T-helper 2 cell (primary cell): Measurements from ENCODE around the gene PRAF2.

Experiments
- DNase-seq, 5 experiments: peaks; one replicate each; pipeline versions ENCODE4 v3.0.0 to v3.0.0-alpha.2; 2012 to 2022

The PRAF2 gene

GRCh38 chrX:49071877-49072711 lies 1.7 kb downstream of the PRAF2 start:
- DNase-seq: no peak

GRCh38 chrX:49070988-49071387 lies 2.8 kb downstream of the PRAF2 start:
- DNase-seq: no peak

GRCh38 chrX:49069038-49069437 lies 4.8 kb downstream of the PRAF2 start:
- DNase-seq: no peak

DNA sequence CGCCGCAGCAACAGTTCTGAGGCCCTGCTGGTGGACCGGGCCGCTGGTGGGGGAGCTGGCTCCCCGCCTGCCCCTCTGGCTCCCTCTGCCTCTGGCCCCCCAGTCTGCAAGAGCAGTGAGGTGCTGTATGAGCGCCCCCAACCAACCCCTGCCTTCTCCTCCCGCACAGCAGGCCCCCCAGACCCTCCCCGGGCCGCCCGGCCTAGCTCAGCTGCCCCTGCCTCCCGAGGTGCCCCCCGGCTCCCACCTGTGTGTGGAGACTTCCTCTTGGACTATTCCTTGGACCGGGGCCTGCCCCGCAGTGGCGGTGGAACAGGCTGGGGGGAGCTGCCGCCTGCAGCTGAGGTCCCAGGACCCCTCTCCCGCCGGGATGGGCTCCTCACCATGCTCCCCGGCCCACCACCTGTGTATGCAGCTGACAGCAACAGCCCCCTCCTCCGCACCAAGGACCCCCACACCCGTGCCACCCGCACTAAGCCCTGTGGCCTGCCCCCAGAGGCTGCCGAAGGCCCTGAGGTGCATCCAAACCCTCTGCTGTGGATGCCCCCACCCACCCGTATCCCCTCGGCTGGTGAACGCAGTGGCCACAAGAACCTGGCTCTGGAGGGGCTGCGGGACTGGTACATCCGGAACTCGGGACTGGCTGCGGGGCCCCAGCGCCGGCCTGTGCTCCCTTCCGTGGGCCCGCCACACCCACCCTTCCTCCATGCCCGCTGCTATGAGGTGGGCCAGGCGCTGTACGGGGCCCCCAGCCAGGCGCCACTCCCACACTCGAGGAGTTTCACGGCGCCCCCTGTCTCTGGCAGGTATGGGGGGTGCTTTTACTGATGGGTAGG lies 6.3 kb downstream of the PRAF2 start:
- no peak for DNase-seq

- DNase-seq: no peak
Measured at GRCh38 chrX:49066690-49067089, 7.1 kb downstream of the PRAF2 start.

DNA sequence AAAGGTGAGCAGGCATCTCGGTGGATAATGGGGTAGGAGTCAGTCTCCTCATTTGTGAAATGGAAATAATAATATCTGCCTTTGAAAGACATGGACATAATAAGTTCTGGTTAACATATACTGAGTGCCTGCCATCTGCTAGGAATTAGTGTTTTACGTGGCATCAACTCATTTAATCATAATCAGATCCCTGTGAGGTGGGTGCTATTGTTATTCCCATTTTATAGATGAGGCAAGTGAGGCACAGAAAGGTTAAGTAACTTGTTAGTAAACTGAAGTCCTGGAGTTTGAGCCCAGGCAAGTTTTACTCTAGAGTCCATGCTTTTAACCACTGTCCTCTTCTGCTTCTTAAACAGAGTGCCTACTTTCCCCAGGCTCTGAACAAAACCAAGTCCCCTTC lies 7.5 kb downstream of the PRAF2 start:
- DNase-seq: no peak

DNA sequence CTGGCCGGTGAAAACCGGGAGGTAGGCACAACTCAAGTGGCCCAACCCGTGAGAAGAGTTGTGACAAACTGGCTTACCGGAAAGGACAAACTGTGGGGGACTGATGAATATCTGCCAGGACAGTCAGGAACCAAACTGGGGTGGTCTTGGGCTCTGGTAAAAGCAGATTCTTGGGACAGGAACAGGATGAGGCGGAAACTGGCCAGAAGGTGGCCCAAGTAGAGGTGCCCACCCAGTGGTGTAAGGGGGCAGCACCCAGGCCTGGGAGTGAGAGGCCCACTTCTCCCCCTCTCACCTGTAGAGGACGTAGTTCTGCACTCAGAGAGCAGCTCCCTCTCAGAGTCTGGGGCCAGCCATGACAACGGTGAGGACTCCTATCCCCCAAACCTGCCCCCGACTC lies 9.1 kb downstream of the PRAF2 start:
- DNase-seq: no peak

GRCh38 chrX:49064303-49064702 lies 9.5 kb downstream of the PRAF2 start:
- DNase-seq: no peak

GRCh38 chrX:49063715-49064114 lies 10.1 kb downstream of the PRAF2 start:
- DNase-seq: no peak

GRCh38 chrX:49061916-49062315 lies 11.9 kb downstream of the PRAF2 start:
- DNase-seq: no peak

DNA sequence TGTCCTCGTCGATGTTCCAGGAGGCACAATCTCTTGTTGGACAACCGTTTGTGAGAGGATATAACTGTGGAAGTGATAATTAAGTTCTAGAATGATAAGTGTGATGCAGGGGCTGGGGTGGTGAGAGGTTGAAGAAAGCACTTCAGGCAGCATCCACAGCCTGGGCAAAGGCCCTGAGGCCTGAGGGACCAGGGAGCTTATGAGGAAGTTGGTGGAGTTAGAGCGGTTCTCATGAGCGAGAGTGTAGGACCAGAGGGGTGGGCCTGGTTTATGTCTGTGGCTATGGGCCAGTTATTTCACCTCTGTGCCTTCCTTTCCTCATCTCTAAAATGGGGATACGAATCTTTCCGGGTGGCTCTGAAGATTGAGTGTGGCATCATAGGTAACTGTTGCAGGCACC lies 12.3 kb downstream of the PRAF2 start:
- no peak for DNase-seq

GRCh38 chrX:49060914-49061313 lies 12.9 kb downstream of the PRAF2 start:
- DNase-seq: no peak

DNA sequence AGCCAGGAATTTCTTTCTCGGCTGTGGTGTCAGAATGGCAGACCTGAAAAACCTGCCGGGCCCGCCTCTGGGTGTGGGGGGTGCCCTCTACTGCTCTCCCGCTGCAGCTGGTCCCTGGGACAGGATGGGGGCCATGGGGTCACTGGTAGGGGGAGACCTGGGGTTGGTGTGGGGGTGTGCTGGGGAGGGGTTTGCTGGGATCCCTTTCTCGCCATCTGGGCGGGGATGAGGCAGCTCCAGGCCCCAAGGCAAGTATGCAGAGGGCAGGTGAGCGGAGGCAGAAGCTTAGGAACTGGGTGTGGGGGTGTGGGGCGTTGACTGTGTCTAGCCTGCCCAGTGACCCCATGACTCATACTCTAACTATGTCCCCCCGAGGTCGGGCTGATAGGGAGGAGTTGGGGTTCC lies 14.1 kb downstream of the PRAF2 start:
- DNase-seq: no peak

DNA sequence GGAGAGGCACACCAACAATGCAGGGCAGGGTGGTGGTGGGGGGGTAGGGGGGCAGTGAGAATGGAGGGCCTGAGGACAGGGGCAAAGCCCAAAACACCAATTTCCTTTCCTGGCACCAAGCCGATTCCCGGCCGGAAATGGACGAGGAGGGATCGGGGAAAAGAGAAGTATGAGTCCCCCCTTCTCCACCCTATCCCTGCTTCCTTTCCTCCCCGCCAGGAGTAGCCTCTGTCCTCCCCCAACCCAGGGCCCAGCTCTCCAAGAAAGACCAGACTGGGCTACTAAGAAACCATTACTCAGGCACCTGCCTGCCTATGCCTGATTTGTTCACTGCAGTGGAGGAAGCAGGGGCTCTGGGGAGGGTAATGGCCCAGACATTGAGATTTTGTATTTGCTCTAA lies 14.6 kb downstream of the PRAF2 start:
- DNase-seq: no peak

GRCh38 chrX:49058794-49059193 lies 15.0 kb downstream of the PRAF2 start, which contains the start of gene CCDC120:
CCDC120 (plus strand) TSS chrX:49058999; CDS start chrX:49062042, 3,043 bp downstream.
- DNase-seq: no peak

DNA sequence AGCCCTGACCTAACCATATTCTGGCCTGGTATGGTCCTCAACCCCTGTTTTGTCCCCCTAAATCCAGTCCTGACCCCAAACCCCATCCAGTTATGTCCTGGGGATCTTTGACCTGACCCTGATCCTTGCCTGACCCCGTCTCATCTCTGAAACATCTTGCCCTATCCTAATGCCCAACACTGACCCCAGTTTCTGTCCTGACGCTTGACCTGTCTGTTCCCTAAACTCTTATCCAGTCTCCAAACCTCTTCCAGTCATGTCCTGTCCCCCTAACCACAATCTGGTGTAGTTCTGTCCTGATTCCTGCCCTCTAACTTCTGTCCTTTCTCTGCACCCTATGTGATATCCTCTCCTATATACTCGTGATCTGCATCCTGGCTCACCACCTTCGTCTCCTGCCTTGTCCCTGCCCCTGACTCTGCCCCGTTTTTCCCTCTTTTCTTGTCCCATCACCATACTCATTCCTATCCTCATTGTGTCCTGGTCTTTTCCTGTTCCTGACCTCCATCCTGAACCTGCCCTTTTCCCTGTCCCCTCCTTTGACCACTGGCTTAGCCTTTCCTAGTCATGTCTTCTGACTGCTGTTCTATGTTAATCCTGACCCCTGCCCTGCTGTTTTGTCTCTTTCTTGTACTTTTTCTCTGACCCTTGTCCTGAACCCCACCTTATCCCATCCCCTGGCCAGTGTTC lies 19.6 kb downstream of the PRAF2 start:
- DNase-seq: no peak

DNA sequence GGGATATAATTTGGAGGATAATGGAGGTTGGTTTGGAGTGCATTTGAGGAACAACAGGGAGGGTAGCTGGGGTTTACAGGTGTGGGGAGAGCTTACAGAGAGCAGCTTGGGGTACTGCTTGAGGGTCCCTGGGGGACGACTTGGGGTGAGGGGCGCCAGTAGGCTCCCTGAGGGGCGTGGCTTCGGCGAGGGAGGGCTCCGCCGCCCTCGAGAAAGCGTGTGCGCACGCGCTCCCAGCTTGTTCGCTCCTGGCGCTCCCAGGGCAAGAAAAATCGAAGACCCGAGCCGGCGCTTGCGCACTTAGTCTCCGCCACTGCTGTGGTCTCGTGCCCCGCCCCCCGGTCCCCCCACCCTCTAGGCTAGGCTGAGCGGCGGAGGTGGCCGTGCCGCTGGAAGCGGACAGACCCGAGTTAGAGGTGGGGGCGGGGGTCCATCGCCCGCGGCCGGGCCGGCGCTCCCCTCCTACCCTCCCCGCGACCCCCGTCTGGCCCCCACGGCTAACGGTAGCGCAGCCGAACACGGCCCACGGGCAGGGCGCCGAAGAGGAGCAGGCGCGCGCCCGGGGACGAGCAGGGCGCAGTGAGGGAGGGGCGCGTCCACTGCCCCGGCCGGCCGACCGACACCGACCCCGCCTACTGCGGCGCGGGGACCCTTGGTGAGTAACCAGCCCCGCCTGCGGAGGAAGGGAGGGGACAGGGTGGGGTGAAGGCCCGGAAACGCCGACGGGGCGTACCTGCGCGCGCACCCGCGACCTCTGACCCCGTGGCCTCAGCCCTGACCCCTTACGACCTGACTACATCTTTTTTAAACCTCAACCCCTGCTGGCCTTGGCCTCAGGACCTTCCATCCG lies 20.4 kb downstream of the PRAF2 start:
- DNase-seq: peak; percentile 21 to 81 (median 41)

- DNase-seq: no peak
Measured at GRCh38 chrX:49043987-49044281, 29.9 kb downstream of the PRAF2 start.

GRCh38 chrX:49043220-49043986 lies 30.4 kb downstream of the PRAF2 start, which contains the start of gene TFE3:
TFE3 (minus strand) TSS chrX:49043357; CDS start chrX:49043226, 131 bp downstream.
- DNase-seq: peak; percentile 83 to 98 (median 94)

DNA sequence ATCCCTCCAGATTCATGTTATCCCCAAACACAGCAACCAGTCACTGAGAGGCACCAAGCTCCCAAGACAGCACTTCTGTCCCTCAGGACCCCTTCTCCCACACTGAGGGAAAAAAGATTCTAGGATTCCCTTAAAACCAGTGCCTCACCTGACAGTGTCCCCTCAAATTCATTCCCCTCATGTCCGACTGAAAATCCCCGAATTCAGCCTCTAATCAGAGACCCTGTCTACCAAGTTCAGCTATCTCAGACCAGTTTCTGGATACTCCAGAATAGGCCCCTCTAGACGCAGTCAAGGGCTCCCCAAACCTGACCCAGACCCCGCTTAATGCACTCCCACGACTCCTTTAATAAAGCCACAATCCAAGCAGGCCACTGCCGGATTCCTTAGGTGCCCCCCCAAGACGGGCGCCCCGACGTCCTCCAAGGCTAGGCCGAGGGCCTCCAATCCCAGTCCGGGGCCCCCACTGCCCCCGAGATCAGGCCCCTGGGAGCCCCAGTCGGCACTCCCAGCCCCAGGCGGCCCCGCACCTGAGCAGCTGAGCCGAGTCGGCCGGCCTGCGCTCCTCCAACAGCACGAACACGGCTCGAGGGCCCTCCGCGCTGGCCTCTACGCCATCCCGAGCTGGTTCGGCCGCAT lies 31.1 kb downstream of the PRAF2 start:
- no peak for DNase-seq
